Activated CD8-positive, alpha-beta memory T cell treated with anti-CD3 and anti-CD28 coated beads, Interleukin-2, amount 10 ng/mL, durations not matched to agents 7 days and 5 days (primary cell): ENCODE results near the gene NRDC. TPM values are rescaled to one million over a fixed set of nuclear protein-coding genes. Genes with fewer than 3 reads are reported as not detected.

Experiments used
- ATAC-seq: fragments of 150-1000 bp; cut with Tn5 transposase; one replicate; pipeline ENCODE4 v1.10.0; 2021; ENCODE audit warnings: moderate library complexity
- CTCF ChIA-PET: fragments of 350-600 bp; sonication (Branson Sonifier 250); formaldehyde crosslinking; loops from one replicate; lab custom pipeline; 2021; ENCODE audit warnings: antibody characterized with exemption; lab: Charles Lee
- DNase-seq: peaks from one replicate; pipeline ENCODE4 v3.0.0-alpha.2; 2020
- H3K27ac Mint-ChIP-seq: one replicate; pipeline ENCODE4 v1.8.0; 2021; ENCODE audit warnings: mild to moderate bottlenecking, mixed read lengths
- H3K27me3 Mint-ChIP-seq: one replicate; pipeline ENCODE4 v1.8.0; 2021; ENCODE audit warnings: mixed read lengths
- H3K36me3 Mint-ChIP-seq: one replicate; pipeline ENCODE4 v1.8.0; 2021; ENCODE audit warnings: mild to moderate bottlenecking, mixed read lengths
- H3K4me1 Mint-ChIP-seq: one replicate; pipeline ENCODE4 v1.8.0; 2021; ENCODE audit warnings: mixed read lengths
- H3K4me3 Mint-ChIP-seq: one replicate; pipeline ENCODE4 v1.8.0; 2021; ENCODE audit warnings: mild to moderate bottlenecking, moderate library complexity, mixed read lengths
- H3K9me3 Mint-ChIP-seq: one replicate; pipeline ENCODE4 v1.8.0; 2022; ENCODE audit warnings: low read depth, mixed read lengths
- microRNA-seq: library from miRNA; unstranded; fragments of <30 nt; microRNA quantifications from one replicate; pipeline ENCODE4 v1.2.0, GENCODE V29; 2022
- total RNA-seq, 2 experiments: library from RNA; stranded (reverse); gene quantifications; one replicate each; pipeline ENCODE4 v1.2.3, GENCODE V29; 2021

The NRDC gene
- total RNA-seq, 2 experiments from 2014 or later = 190 to 208 TPM

DNA sequence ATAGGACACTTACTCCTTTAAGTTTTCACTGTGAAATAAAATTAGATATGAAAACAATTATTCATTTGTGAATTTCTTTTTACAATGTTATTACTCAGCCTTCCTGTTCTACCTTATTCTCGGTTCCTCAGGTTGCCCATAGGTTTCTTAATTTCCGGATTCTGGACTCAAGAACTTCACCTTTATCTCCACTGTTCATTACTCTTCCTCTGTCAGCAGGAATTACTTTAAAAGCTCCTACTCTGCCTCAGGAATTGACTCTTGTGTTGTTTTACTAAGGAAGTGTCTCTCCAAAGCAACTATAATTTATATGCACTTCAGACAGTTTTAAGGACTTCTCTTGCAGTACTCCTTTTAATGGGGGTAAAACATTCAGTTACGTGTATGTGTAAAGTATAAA lies 137.9 kb downstream of the NRDC start:
- no peaks in the 10 kb centered on the region for H3K27me3 Mint-ChIP-seq
- CTCF ChIA-PET = interaction anchor here (0.9 kb wide), 1 partner anchor 122 kb away, joined by 3 read pairs; no protein-coding TSS in a partner anchor
- no peak overlapping the region for H3K4me3 Mint-ChIP-seq
- H3K27ac Mint-ChIP-seq = no peak overlapping the region
- H3K4me1 Mint-ChIP-seq = peaks cover 26% of the 10 kb centered on the region
- H3K36me3 Mint-ChIP-seq = peaks cover 11% of the 10 kb centered on the region
- ATAC-seq = no peak
- no peaks in the 10 kb centered on the region for H3K9me3 Mint-ChIP-seq
- DNase-seq = no peak

Small RNAs within 50 kb of the gene (microRNA-seq; reads per million reads assigned to microRNA genes)
- not detected for gene MIR761

Other genes starting within 250 kb of the NRDC start
- gene RAB3B, start 112.0 kb upstream of the NRDC start, total RNA-seq = under 1 TPM in 1 of 2 experiments, not detected in 1; 0.05 TPM
- gene KTI12, start 155.1 kb upstream of the NRDC start, total RNA-seq = 10 to 100 TPM; 15.0 to 18.0 TPM
- gene TXNDC12, start 176.5 kb upstream of the NRDC start, total RNA-seq = 10 to 100 TPM; 37.5 to 42.6 TPM
- gene BTF3L4, start 177.6 kb upstream of the NRDC start, total RNA-seq = 10 to 100 TPM; 25.6 to 31.5 TPM